Sigmoid colon (tissue), 4 donors: ENCODE data around the gene SRC.

Experiments used
- CTCF ChIP-seq, 4 experiments: fragments of 450-650 bp in 3 of 4; fragments of 200-600 bp in 1 of 4; IDR thresholded peaks; one replicate each; pipeline ENCODE4 v1.5.1; 2016 to 2019; ENCODE audit warnings: antibody characterized with exemption in 4 of 4, mild to moderate bottlenecking in 3 of 4, moderate library complexity in 2 of 4
- EP300 ChIP-seq, 4 donors: sonication (generic); formaldehyde crosslinking; IDR thresholded peaks; one replicate each; pipeline ENCODE4 v1.6.1; 2017; ENCODE audit warnings: antibody characterized with exemption in 4 of 4
- POLR2A ChIP-seq, 2 donors: fragments of 450-650 bp; IDR thresholded peaks; one replicate each; pipeline ENCODE4 v1.6.1; 2016; ENCODE audit warnings: antibody characterized with exemption in 2 of 2, mild to moderate bottlenecking in 2 of 2, moderate library complexity in 2 of 2
- POLR2AphosphoS5 ChIP-seq, 4 donors: sonication (generic); formaldehyde crosslinking; IDR thresholded peaks; one replicate each; pipeline ENCODE4 v1.6.1; 2017; ENCODE audit warnings: antibody characterized with exemption in 4 of 4

- TF ChIP-seq CTCF (IDR thresholded peaks at IDR 0.05) (no peak), EP300 (IDR thresholded peaks at IDR 0.05) (no peak), POLR2A (IDR thresholded peaks at IDR 0.05) (no peak), POLR2AphosphoS5 (IDR thresholded peaks at IDR 0.05) (no peak)
Measured at GRCh38 chr20:37343994-37344355, 2.0 kb upstream of the SRC start.
